Epithelial cell of proximal tubule (primary cell): ENCODE measurements around the gene LPIN1. TPM values are rescaled to one million over a fixed set of nuclear protein-coding genes. Genes with fewer than 3 reads are reported as not detected.

Experiments
- DNase-seq: peaks from one replicate; pipeline ENCODE4 v3.0.0-alpha.2; 2011; ENCODE audit warnings: low read depth
- H3K4me3 ChIP-seq: 2 replicates; pipeline ENCODE4 v1.5.1; 2011; ENCODE audit warnings: low read depth, mild to moderate bottlenecking, low read length
- total RNA-seq: library from RNA; depleted of rRNA; stranded (reverse); fragments of >200 nt; gene quantifications from 2 replicates; pipeline ENCODE4 v1.2.3, GENCODE V29; 2015
- TF ChIP-seq, protein P1 (sequence below): conservative IDR thresholded peaks from 2 replicates; pipeline ENCODE4 v1.5.1; 2012; ENCODE audit warnings: low read depth, mild to moderate bottlenecking, low read length

LPIN1 gene
- total RNA-seq, 1 donor from 2014 or later: 33.8 TPM

DNA sequence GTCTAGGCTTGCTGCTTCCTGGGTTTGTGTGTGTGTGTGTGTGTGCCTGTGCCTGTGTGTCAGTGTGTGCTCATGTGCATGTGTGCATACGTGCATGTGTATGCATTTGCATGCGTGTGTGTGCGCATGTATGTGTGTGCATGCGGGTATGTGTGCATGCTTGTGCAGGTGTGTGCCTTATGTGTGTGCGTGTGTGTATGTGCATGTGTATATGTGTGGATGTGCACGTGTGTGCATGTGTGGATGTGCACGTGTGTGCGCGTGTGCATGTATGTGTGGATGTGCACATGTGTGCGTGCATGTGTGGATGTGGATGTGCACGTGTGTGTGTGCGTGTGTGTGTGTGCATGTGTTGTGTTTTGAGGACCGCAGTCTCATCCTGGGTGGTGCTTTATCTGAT lies 42.8 kb downstream of the LPIN1 start:
- TF ChIP-seq, protein P1, sequence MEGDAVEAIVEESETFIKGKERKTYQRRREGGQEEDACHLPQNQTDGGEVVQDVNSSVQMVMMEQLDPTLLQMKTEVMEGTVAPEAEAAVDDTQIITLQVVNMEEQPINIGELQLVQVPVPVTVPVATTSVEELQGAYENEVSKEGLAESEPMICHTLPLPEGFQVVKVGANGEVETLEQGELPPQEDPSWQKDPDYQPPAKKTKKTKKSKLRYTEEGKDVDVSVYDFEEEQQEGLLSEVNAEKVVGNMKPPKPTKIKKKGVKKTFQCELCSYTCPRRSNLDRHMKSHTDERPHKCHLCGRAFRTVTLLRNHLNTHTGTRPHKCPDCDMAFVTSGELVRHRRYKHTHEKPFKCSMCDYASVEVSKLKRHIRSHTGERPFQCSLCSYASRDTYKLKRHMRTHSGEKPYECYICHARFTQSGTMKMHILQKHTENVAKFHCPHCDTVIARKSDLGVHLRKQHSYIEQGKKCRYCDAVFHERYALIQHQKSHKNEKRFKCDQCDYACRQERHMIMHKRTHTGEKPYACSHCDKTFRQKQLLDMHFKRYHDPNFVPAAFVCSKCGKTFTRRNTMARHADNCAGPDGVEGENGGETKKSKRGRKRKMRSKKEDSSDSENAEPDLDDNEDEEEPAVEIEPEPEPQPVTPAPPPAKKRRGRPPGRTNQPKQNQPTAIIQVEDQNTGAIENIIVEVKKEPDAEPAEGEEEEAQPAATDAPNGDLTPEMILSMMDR: no peak

DNA sequence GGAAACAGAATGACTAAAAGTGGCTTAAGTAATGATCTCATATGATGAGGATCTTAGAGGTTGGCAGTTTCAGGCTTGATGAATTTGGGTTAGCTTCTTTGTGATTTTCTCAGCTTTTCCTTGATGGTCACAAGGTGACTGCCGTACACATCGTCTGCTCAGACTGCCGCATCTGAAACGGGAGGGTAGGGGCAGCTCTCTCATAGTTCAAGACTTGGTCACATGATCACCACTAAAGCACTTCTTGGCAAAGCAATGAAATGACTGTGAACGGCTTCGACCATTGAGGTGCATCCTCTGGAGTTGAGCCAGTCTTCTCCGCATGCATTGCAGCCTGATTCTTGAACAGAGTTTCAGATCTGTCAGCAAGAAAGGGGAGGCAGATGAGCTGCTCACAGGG lies 43.8 kb downstream of the LPIN1 start:
- no peak for DNase-seq
- TF ChIP-seq, protein P1: no peak
- H3K4me3 ChIP-seq: no peak overlapping the region

More for the DNA sequence above, 42.8 kb downstream of the LPIN1 start:
- no peak overlapping the region for H3K4me3 ChIP-seq
- DNase-seq: no peak

- TF ChIP-seq, protein P1: no peak
- DNase-seq: no peak
- no peak overlapping the region for H3K4me3 ChIP-seq
These were observed 49.2 kb downstream of the LPIN1 start for GRCh38 chr2:11795590-11795989.

GRCh38 chr2:11796190-11797171 lies 50.0 kb downstream of the LPIN1 start:
- TF ChIP-seq, protein P1: no peak
- DNase-seq: no peak
- no peak overlapping the region for H3K4me3 ChIP-seq

DNA sequence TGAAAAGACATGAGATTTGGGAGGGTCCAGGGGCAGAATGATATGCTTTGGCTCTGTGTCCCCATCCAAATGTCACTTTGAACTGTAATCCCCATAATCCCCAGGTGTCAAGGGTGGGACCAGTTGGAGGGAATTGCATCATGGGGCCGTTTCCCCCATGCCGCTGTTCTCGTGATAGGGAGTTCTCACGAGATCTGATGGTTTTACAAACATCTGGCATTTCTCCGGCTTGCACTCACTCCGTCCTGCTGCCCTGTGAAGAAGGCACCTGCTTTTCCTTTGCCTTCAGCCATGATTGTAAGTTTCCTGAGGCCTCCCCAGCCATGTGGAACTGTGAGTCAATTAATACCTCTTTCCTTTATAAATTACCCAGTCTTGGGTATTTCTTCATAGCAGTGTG lies 51.4 kb downstream of the LPIN1 start:
- TF ChIP-seq, protein P1: no peak
- DNase-seq: no peak
- no peak overlapping the region for H3K4me3 ChIP-seq

DNA sequence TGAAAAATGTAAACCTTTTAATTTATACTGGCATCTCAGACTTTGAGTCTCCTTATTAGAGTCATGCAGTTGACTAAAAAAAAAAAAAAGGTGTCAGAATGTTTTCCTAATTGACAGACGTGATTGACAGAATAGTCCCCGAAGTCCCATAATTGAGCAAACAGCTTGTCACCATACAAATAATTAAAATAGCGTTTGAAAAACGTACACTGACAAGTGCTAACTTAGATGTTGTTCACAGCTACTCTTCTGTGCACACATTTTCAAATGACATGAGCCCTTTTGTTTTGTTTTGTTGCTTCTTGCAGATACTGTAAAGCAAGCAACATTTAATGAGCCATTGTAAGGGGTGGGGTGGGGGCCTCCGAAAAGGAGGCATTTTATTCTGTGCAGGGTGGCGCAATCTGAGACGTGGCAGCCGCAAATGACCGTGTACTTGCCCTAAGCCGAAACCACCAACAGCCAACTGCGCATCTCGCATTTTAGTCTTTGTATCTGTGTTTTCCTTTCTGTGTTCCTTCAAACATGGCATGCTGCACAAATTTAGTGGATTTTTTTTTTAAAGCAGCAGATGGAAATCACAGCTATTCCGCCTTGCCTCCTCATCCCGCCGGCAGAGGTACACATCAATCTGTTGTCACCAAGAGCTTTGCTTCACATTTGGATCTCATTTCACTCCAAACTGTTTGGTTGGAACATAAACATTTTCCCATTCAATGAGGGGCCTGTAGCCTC lies 52.4 kb downstream of the LPIN1 start:
- DNase-seq: no peak
- no peak overlapping the region for H3K4me3 ChIP-seq
- TF ChIP-seq, protein P1: no peak
